Measurements from ENCODE around the gene DR1.
A peak's percentile ranks its signal among the peaks of the same experiment; 100 is the strongest.

DR1 gene

DNA sequence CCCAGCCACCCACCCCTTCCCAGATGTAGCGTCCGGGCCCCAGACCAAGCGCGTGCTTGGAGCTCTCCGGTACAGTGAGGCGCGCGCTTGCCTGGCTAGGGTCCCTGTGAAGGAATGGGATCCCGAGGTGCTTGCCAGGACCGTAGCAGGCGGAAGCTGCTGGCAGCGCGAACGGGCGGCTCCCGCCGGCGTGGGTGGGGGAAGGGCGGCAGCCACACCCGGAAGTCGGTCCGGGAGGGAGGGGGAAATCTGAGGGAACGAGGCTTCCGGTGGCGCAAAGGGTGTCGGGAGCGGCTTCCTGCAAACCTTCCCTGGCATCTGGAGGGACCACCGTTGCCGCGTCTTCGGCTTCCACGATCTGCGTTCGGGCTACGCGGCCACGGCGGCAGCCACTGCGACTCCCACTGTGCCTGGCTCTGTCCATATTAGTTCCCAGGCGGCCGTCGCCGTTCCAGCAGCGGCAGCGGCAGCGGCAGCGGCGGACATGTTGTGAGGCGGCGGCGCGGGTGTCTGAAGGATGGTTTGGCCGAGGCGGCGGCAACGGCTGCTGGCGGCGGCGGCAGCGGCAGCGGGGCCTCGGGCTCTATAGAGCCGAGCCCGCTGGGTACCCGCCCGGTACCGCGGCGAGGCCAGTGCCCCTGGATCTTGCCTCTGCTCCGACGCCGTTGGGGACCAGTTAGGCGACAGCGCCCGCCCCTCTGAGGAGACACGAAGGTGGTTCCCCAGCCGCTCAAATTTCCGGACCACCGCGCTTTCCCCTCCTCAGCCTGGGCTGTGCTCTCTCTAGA lies at the start of gene DR1:
DR1 (plus strand) TSS at position 275 of the 788 bp plus-strand sequence. CDS start 739 bp downstream, outside the sequence.
- peak; percentile 95 for DNase-seq (ENCODE audit: low spot score)

DNA sequence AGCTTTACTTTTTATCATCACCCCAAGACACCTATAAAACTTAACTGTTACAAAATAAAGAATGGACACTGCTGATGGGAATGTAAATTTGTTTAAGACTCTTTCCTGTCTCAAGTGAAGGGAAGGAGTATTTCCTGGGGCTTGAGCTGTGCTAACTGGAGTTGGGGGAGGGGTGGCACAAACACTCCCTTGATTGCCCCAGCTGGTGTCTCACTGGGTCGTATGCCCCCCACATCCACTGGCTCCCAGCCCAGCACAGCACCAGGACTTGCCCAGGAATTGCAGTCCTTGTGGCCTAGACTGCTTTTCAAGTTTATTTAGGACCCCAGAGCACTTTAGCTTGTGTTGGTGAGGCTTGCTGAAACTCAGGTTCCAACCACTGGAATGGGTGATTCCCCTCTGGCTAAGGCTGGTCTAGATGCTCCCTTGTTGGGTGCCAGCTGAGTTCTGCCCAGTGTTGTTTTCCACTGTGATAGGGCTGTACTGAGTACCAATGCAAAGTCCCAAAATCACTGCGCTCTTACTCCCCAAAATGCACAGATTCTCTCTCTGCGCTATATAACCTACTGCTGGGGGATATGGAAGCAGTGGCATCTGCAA lies 49.1 kb upstream of the DR1 start:
- DNase-seq (ENCODE audit: low spot score): no peak

DNA sequence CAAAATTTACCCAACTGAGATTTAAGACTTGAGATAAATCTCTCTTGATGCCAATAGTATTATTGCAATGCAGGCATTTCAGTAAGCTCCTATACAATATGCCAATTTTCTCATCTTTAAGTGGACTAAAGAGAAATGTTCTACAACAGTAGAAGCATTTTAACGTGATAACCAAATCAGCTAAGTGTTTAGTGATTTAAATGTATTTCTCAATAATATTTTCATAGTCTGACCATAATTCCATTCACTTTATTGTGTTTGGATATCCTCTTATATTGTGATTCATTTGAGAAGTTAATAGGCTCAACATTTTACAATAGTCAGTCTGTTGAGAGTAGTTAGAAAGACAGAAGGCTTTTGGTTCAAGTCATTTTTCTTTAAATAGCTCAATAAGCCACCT lies 44.6 kb upstream of the DR1 start:
- DNase-seq (ENCODE audit: low spot score): no peak

DNA sequence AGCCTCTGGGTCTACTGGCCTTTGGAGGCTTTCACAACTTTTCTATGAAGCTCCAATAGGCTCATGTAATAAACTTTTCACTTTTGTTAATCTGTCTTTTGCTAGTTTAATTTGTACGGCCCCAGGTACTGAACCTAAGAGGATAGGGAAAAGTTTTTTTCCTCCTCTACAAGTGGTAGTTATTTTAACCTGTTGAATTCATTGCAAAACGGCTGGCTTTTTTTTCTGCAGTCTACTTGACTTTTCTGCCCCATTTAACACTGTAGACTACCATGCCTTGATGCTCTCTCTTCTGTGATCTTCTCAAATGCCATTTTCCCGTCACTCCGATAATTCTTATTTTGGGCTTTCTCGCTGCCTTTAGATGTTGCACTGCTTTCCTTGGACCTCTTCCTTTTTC lies 43.6 kb upstream of the DR1 start:
- no peak for DNase-seq (ENCODE audit: low spot score)

DNA sequence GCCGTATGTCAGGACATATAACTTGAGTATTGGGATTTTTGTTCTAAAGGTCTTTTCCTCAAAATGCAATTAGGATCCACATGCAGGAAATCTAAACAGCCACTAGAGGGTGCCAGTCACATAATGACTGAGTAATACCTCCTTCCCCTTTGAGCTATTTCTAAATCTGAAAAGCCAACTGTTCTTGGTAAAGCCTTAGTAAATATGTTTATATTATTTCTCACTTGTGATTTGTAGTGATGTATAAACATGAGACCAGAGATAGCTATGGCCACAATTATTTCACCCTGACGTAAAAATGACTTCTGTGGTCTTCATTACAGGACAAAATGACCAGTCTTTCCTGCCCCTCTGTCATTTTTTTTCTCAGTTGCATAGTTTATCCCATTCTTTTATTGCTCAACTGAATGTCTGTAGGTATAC lies 41.0 kb upstream of the DR1 start:
- peak; percentile 72 for DNase-seq (ENCODE audit: low spot score)

DNA sequence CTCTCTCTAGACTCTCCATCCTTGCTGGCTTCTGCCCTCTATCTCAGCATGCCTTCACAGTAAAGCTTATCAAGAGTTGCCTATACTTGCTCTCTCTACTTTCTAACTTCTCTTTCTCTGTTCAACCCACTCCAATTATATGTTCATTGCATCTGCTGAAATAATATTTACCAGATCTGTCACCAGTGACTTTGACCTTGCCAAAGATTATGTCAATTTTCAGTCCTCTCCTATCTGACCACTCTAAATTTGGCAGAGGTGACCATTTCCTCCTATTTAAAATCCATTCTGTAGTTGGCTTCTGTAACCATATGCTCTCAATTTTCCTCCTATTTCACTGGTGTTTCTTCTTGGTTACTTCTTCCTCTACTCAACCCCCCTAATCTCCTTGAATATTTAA lies 38.8 kb upstream of the DR1 start:
- no peak for DNase-seq (ENCODE audit: low spot score)

DNA sequence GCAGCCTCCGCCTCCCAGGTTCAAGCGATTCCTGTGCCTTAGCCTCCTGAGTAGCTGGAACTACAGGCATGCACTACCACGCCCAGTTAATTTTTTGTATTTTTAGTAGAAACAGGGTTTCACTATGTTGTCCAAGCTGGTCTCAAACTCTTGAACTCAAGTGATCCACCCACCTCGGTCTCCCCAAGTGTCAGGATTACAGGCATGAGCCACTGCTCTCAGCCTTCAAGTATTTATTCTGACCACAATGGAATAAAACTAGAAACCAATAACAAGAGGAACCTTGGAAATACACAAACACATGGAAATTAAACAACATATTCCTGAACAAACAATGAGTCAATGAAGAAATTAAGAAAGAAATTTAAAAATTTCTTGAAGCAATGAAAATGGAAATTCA lies 32.7 kb upstream of the DR1 start:
- DNase-seq (ENCODE audit: low spot score): no peak

DNA sequence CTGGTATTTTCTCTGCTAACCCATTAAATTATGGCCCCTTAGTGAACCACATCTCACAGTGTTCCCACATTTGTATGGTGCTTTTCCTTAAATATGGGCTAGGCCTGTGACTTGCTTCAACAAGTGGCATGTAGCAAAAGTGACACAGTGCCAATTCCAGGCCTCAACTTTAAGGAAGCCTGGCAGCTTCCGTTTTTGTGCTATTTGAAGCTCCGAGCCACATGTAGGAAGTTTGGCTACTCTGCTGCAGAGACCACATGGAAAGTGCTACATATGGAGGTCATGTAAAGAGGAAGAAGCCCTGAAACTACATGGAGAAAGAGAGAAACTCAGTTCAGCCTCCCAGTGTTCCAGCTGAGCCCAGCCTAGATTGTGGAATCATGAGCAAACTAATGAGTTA lies 28.5 kb upstream of the DR1 start:
- DNase-seq (ENCODE audit: low spot score): no peak

DNA sequence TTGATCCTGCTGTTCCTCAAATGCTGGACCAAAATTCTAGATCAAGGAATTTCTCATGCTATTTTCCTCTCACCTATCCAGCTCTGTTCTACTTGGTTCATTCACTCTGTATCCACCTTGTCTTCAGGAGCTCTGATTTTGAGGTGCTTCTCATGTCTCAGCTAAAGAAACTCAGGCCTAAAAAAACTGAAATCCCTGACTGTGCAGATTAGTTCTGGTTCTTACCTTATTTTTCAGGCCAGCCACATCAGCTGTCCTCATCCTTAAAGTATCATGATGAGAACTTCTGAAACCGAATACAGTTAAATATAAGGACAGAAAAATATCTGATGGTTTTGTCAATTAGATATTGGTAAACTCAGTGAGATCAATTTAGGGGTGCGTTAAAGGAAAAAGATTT lies 27.8 kb upstream of the DR1 start:
- DNase-seq (ENCODE audit: low spot score): no peak

DNA sequence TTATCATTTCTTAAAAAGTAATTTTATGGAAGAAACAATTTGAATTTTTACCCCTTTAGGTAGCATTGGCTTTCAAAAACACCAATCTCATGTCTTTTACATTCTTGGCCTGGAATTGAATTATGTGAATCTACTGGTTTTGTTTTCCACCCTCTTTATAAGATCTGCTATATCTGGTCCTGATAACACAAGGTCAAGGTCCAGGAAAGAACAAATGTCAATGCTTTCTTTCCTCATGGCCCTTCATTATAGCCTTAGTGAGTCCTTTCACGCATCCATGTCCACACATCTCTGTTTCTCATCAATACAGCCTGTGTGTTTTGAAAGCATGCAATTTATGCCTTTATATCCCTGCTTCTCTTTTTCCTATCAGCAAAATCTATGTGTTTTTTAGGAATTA lies 24.0 kb upstream of the DR1 start:
- no peak for DNase-seq (ENCODE audit: low spot score)

DNA sequence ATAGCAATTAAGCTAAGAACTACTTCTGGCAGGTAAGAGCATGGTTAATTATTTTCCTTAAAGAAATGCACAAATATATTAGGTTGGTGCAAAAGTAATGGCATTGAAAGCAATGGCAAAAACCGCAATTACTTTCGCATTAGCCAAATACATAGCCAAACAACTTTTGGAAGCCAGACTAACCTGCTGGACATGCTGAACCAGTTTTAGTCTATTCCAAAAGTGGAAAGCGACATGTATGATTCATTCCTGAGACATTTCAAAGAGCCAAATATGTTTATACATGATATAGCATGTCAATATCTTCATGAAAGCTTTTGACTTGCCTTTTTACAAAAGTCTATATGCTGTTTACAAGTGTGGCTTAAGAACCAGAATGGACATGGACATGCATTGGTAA lies 23.4 kb upstream of the DR1 start:
- no peak for DNase-seq (ENCODE audit: low spot score)

DNA sequence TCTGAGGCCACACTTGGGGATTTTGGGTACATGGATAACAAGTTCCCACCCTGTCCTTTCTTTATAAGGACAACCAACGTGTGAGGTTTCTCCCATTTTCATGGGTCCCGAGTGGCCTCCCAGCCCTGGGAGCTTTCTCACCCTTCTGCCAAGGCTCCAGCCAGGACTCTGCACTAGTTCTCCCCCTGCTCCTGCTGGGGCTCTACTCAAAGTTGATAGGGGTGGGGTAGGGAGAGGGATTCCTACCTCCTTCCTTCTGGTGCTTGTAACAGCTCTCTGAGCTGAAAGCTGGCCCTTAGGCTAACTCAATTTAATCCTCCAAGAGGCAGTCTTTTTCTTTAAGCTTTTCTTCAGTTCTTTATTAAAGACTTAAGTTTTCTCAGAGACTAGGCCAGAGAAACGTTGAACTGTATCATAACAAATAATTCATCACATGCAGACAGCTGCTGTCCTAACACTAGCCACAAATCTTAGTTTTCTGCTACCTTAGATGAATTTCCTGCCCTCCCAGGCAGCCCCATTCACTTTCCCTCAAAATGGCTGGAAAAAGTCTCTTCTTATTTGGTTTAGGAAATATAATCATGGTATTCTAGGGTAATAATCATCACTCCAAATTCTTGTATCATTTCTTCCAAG lies 22.4 kb upstream of the DR1 start:
- no peak for DNase-seq (ENCODE audit: low spot score)

DNA sequence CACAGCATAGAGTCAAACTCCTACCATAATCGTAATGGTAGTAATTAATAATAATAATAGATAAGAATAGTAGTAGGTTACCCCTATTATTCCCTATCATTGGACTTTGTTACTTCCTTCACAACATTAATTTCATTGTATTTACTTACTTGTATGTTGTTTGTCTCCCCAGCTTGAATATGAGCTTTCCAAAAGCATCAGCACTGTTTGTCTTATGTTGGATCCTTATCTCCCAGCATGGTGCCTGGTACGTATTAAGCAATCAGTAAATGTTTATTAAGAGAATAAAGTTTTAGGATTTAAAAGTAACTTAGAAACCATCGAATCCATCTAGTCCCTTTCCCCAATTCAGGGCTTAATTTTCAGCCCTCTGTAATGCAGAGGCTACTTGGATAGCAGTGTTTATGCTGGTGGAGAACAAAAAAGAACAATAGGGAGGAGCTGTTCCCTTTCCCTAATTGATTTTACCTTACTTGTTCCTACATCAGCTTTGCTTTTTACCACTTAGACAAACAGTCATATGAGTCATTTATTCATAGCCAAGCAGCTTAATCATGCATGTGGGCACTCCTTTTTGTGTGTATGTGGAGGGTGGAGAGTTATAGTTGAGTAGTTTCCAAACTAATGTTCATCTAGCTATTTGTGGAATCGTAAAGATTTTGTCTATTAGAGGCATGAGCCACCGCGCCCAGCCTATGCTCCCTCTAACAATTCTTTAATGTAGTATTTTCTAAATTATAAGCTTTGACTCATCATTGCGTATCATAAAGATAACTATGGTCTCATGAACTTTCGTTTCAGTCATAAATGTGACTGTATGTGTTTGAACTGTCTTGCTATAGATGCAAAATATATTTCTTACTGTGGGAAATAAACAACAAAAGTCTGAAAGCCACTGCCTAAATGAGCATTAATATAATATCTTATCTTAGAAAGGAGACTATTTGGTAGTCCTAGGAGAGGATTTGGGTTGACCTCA lies 20.9 kb upstream of the DR1 start:
- DNase-seq (ENCODE audit: low spot score): peak; percentile 55

DNA sequence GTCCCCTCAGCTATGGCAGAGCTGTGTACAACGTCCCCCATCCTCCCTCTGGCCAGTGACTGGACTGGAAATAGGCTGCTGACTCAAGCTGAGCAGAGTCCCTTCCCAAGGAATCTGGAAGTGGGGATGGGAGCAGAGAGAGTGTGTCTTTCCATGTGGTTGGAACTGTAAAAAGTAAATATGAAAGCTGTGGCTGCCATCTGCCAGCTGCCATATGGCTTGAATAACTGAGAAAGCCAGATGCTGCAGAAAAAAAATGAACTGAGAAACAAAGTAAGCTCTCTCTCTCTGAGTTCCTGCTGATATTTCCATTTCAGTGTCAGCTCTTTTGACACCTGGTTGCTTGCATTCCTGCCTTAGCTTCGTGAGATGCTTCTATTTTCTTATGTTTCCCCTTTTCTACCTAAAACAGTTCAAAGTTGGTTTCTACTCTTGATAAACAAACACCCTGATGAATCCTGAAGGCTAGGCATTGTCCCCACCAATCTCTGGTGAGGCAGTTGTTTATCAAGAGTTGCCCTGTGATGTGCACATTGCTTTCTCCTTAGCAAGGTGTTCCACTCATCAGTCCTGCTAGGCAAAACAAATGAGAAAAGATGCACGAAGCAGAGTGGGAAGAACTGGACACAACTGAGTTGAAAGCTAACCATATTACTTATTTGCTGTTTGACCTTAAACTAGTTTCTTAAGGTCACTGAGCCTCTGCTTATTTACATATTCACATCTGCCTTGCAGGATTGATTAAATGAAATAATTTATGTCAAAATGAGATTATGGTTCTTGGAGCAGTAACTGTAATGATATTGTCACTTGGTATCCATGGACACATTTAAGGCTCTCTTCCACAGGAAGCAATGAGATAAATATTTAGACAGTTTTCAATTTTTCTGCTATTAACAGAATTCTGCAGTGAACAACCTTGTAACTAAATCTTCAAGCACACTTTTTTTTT lies 16.6 kb upstream of the DR1 start:
- DNase-seq (ENCODE audit: low spot score): peak; percentile 55

DNA sequence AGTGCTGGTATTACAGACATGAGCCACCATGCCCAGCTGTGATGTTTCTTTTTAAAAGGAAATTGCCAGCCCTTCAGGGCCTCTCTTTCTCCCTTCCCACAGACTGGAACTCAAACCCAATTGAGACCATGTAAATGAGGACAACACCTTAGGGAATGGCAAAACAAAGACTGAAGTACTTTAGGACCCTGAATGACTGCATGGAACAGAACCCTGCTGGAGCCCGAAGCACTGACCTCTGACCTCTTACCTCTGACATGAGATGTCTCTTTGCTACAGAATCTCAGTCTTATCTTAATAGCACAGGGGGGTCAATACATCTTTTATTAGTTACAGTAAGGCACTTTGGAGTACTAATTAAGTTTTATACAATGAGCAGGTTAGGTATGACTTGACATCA lies 15.5 kb upstream of the DR1 start:
- DNase-seq (ENCODE audit: low spot score): no peak

DNA sequence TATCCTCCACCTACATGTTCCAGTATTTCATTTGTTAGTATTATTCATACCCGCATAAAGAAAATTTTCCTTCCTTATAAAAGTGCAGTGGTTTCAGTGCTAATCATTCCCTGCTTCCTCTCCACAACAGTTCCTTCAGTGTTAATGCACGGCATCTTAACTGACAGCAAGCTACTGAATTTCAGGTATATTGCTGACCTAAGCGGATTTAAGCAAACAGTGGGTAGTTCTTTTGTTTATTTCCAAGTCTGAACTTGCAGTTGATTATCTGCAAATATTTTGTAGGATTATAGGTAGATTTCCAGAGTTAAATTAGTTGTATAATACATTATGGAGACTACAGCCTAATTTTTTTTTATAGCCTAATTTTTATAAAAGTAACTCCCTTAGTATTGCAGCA lies 15.1 kb upstream of the DR1 start:
- DNase-seq (ENCODE audit: low spot score): no peak

DNA sequence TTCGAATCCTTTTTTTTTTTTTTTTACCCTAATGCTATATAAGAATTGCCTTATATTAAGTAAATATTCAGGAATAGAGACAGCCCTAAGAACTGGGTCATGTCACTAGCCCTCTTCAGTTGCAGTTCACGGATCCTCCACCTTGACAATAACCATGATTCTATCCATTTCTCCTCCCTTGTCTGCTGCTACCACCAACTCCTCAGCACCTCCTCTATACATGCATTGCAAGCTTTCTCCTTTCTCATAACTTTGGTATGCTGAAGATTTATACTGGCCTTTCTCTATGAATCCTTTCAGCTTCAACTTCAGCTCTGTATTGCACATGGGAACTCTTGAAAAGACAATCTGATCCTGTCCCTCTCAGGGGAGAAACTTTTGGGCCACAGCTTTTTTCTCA lies 14.3 kb upstream of the DR1 start:
- DNase-seq (ENCODE audit: low spot score): peak; percentile 20

DNA sequence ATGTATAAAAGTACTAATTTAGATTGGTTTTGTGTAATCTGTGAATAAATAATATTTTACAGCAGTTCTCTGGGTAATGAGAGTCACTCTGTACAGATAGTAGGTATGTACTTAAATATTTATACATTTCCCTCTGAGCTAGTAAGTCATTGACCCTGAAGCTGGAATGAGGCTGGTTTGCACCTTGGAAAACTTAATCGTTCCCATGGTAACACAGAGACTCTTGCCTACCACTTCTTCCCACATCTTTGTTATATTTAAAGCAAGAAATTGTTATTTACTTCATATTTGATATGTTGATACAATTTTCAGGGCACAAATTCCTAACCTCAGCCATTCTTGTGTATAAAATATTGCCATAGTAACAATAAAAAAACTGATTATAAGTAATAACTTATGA lies 13.3 kb upstream of the DR1 start:
- no peak for DNase-seq (ENCODE audit: low spot score)

DNA sequence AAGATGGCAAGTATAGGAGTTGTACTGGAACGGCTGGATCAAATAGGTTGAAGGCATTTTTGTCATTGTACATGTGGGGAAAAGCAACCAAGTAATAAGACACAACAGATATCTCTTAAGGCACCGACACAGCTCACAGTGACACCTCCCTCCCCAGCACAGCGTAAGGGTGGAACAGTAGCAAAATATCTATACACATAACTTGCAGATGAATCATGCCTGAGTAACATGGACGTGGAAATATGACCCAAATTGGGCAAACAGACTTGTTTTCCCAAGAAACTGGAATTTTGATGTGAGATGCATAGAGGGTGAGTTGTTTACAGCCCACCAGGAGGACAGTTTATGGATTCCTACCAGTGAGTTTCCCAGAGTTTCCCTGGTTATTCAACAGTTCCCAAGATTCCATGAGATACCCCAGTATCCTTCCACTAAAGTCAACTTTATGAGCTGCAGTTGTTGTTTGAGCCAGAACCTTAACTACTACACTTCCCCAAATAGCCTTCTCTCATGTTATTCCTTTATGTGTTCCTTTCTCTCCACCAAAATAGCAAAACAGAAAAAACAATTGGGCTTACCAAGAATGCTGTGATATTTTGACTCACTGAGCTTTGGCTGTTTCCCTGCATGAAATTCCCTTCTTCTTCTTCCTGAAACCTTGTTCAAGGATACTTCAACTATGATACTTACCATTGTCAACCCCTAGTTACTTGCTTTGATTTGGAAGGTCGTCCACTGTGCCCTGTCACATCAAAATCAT lies 7.1 kb upstream of the DR1 start:
- DNase-seq (ENCODE audit: low spot score): peak; percentile 75

DNA sequence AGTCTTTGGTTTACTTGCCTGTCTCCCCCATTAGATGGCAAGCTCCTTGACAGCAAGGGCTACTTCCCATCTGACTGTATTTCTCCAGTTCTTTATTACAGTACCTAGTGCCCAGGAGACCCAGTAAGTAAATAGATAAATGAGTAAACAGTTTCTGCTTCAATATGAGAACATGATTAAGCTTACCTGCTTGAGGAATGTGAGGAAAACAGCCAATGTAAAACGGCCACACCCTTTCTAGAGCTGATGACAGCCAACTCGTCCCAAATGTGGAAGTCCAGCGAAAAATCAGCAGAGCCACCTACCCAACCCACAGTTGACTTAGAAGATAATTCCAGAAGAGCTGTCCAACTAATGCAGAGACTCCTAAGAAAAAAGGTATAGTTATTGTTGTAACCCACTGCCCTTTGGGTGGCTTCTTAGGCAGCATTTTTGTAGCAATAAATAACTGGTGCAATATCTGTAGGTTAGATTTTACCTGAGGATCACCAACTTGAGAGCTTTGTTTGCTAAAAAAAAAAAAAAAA lies 6.5 kb upstream of the DR1 start:
- DNase-seq (ENCODE audit: low spot score): no peak
